Upper lobe of right lung (tissue), 1 donor: ENCODE data around the gene ZFAND3. TPM values are rescaled to one million over a fixed set of nuclear protein-coding genes. Genes with fewer than 3 reads are reported as not detected.

Experiments
- ATAC-seq: fragments of 200-7000 bp; cut with Tn5 transposase; one replicate; pipeline ENCODE4 v1.9.1; 2020; ENCODE audit warnings: mild to moderate bottlenecking, moderate library complexity
- DNase-seq: peaks from one replicate; pipeline ENCODE4 v3.0.0-alpha.2; 2020
- H3K27ac ChIP-seq: fragments of 200-600 bp; one replicate; pipeline ENCODE4 v1.8.0; 2022
- H3K27me3 ChIP-seq: fragments of 200-600 bp; one replicate; pipeline ENCODE4 v1.8.0; 2022; ENCODE audit warnings: mild to moderate bottlenecking
- H3K36me3 ChIP-seq: fragments of 200-600 bp; one replicate; pipeline ENCODE4 v1.8.0; 2022
- H3K4me1 ChIP-seq: fragments of 200-600 bp; one replicate; pipeline ENCODE4 v1.8.0; 2022
- H3K4me3 ChIP-seq: fragments of 200-600 bp; one replicate; pipeline ENCODE4 v1.8.0; 2022; ENCODE audit warnings: mild to moderate bottlenecking
- H3K9me3 ChIP-seq: fragments of 200-600 bp; one replicate; pipeline ENCODE4 v1.8.0; 2022
- intact Hi-C: fragments of 100-400 bp; cut with DNase I; formaldehyde crosslinking; loops from one replicate; pipeline ENCODE4 v1.11.0; 2022
- total RNA-seq: library from RNA; stranded (reverse); fragmentation: NEBNext Ultra II Directional; extraction: Animal tissue kit (Norgen Biotek cat#: 25700); gene quantifications from one replicate; pipeline ENCODE4 v1.2.1, GENCODE V29; 2021
- TF ChIP-seq, protein P1 (sequence below): fragments of 200-600 bp; IDR thresholded peaks from one replicate; pipeline ENCODE4 v1.8.0; 2022; ENCODE audit warnings: antibody characterized with exemption
- donor health status: DM: no; HTN: yes; CAD: no; lungs with severe emphysema.

The ZFAND3 gene
- total RNA-seq, 1 donor from 2014 or later: 69.1 TPM

DNA sequence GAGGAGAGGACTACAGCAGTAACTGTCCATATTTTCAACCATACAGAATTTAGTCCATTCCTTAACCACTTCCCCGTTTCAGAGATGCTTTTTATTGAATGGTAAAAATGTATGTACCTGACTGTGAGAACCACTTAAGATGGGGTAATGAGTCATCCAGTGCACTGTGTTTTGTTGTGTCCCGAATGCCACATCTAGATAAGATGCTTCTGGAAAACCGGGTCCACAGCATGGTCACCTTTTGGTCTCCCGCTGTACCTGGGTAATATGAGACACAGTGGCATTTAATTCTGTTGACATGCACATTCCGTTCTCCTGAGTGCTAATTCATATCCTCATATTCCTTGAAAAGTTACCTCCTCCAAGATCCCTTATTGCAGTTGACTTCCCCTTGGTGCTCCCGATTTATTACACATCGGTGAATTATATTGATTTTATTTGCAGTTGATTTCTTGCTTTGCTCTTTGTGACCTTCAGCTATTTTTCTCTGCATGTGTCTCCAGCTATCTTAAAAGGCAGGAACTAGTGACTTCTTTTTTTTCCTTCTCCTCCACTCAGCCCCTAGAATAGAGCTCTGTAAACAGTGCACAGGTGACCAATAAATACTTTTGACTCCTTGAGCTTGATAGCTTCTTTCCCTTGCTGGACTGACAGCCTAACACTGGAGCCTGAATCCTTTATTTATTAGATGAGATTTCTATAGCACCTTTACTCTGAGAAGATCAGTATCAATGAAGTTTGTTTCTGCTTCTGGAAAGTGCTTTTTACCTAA is 314.6 kb downstream of the ZFAND3 start:
- peak; percentile 73 for ATAC-seq
- Histone ChIP-seq H3K27ac (no peak overlapping the region), H3K27me3 (no peaks in the 10 kb centered on the region), H3K4me3 (no peak overlapping the region), H3K36me3 (no peaks in the 10 kb centered on the region), H3K4me1 (peaks cover 4% of the 10 kb centered on the region), H3K9me3 (no peaks in the 10 kb centered on the region)
- no peak for DNase-seq
- intact Hi-C loops: no loop called here
- TF ChIP-seq, protein P1, sequence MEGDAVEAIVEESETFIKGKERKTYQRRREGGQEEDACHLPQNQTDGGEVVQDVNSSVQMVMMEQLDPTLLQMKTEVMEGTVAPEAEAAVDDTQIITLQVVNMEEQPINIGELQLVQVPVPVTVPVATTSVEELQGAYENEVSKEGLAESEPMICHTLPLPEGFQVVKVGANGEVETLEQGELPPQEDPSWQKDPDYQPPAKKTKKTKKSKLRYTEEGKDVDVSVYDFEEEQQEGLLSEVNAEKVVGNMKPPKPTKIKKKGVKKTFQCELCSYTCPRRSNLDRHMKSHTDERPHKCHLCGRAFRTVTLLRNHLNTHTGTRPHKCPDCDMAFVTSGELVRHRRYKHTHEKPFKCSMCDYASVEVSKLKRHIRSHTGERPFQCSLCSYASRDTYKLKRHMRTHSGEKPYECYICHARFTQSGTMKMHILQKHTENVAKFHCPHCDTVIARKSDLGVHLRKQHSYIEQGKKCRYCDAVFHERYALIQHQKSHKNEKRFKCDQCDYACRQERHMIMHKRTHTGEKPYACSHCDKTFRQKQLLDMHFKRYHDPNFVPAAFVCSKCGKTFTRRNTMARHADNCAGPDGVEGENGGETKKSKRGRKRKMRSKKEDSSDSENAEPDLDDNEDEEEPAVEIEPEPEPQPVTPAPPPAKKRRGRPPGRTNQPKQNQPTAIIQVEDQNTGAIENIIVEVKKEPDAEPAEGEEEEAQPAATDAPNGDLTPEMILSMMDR: no peak

DNA sequence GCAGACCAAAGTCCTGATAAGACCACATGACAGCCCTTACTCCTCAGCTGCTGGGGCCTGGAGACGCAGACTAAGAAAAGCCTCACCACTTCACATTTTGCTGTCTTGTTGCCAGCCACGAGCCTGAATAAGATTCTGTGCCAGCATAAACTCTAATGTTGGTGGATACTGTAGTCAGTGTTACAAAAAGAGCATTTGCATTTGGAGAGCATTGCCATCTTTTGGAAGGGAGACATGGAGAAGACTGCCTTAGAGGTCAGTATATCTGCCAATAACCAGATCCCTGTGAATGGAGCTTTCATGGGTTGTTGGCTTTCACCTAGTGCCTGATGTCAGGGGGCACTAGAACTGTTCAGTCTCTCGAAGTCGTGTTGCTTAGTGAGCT is 315.2 kb downstream of the ZFAND3 start:
- TF ChIP-seq, protein P1: no peak
- no peak for DNase-seq
- Histone ChIP-seq H3K36me3 (no peaks in the 10 kb centered on the region), H3K9me3 (no peaks in the 10 kb centered on the region), H3K27me3 (no peaks in the 10 kb centered on the region), H3K27ac (no peak overlapping the region), H3K4me3 (no peak overlapping the region), H3K4me1 (peaks cover 4% of the 10 kb centered on the region)
- peak; percentile 33 for ATAC-seq
- intact Hi-C loops: no loop called here

DNA sequence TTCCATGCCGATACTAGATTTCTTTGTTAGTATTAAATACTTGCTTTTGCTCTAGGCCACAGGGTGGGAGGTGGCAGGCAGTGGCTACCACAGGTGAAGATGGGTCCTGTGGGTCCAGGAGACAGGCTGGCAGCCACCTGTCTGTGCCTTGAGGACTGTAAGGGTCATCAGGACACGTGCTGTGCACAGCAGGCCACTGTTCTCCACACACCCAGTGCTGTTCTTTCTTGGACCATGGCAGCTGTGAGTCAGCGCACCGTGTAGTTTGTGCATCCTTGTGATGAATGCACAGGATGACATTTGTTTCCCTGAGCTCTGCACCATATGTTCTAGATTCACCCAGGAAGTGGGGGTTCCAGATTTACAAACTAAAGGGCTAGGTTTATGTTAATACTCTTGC is 317.0 kb downstream of the ZFAND3 start:
- TF ChIP-seq, protein P1: no peak
- H3K27ac ChIP-seq: no peak overlapping the region
- intact Hi-C loops: no loop called here
- no peaks in the 10 kb centered on the region for H3K36me3 ChIP-seq
- H3K4me3 ChIP-seq: no peak overlapping the region
- H3K27me3 ChIP-seq: no peaks in the 10 kb centered on the region
- no peaks in the 10 kb centered on the region for H3K9me3 ChIP-seq
- ATAC-seq (no peak), DNase-seq (no peak)
- H3K4me1 ChIP-seq: peaks cover 4% of the 10 kb centered on the region

DNA sequence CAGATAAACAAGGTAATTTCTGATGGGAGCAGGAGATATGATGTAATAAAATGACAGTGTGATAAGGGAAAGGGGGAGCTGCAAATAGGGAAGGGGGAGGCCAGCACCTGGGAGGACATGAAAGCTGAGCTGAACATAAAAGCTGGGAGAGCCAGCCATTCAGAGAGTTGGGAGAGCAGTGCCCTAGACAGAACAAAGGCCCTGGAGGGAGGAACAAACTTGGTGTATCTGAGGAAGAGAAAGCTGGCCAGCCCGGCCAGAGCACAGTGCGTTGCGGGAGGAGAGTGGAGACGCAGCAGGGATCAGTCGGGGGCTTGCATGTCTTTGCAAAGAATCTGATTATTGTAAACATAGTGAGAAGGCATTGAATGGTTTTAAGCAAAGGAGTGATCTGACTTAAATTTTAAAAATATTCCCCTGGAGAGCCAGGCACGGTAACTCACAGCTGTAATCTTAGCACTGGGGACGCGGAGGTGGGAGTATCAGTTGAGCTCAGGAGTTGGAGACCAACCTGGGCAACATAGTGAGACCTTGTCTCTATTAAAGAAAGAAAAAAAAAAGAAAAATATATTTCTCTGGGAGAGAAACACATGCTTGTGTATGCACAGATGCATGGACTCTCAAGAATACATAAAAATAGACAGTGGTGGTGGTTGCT is 318.2 kb downstream of the ZFAND3 start:
- Histone ChIP-seq H3K9me3 (no peaks in the 10 kb centered on the region), H3K27ac (no peak overlapping the region), H3K27me3 (no peaks in the 10 kb centered on the region), H3K4me1 (peaks cover 4% of the 10 kb centered on the region), H3K36me3 (no peaks in the 10 kb centered on the region), H3K4me3 (no peak overlapping the region)
- no peak for ATAC-seq
- TF ChIP-seq, protein P1: no peak
- DNase-seq: no peak
- intact Hi-C loops: no loop called here

DNA sequence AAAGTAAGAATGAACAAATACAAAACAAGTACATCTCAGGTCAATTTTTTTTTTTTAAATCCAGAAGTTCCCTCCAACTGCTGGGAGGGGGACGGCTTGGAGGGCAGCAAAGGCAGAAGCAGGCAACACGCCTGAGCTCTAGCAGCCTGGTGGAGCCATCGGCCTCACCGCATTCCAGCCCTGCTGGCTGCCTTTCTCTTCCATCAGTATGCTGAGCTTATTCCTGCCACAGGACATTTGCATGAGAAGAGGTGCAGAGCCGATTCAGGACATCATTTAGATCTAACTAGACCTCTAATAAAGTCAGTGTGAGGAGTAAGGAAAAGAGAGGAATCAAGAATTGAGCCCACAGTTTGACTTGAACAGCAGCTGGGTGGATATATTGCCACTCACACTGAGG is 318.8 kb downstream of the ZFAND3 start:
- Histone ChIP-seq H3K9me3 (no peaks in the 10 kb centered on the region), H3K4me1 (peaks cover 4% of the 10 kb centered on the region), H3K27ac (no peak overlapping the region), H3K4me3 (no peak overlapping the region), H3K27me3 (no peaks in the 10 kb centered on the region), H3K36me3 (no peaks in the 10 kb centered on the region)
- no peak for ATAC-seq
- TF ChIP-seq, protein P1: no peak
- intact Hi-C loops: no loop called here
- DNase-seq: no peak
